ENCODE data around the gene ARL14EP. TPM values are rescaled to one million over a fixed set of nuclear protein-coding genes. Genes with fewer than 3 reads are reported as not detected.

The ARL14EP gene
- polyA plus RNA-seq, 4 donors, result 52.5 to 66.2 (median 58.4) TPM

DNA sequence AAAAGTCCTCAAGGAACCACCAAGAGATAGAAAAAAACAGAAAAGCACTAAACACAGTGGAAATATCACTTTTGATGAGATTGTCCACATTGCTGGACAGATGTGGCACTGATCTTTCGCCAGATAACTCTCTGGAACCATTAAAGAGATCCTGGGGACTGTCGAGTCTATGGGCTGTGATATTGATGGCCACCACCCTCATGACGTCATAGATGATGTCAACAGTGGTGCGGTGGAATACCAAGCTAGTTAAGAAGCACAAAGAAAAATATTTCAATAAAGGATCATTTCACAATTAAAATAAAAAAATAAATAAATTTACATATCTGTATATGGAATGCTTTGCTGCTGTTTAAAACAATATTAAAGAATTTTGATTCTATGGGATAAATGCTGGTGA, 45.5 kb downstream of the ARL14EP start:
- DNase-seq (ENCODE audit: low read depth in 4 of 4, low spot score in 3 of 4), result no peak

DNA sequence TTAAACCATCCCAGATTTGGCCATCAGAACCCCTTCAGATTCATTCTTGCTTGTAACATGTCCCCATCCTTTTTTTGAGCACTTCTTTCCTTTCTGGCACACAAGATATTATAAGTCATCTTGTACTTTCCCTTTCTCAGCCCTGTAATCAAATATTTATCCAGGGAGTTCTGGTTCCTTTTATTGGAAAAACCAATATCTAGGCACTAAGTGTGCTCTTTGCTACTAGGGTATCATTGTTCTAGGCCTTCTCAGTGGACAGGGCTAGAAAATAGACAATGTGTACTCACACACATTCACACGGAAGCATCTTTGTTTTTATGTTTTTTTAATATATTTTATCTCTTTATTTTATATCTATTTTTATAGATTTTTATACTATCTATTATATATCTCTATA, 47.3 kb downstream of the ARL14EP start:
- no peak for DNase-seq (ENCODE audit: low read depth in 4 of 4, low spot score in 3 of 4)

DNA sequence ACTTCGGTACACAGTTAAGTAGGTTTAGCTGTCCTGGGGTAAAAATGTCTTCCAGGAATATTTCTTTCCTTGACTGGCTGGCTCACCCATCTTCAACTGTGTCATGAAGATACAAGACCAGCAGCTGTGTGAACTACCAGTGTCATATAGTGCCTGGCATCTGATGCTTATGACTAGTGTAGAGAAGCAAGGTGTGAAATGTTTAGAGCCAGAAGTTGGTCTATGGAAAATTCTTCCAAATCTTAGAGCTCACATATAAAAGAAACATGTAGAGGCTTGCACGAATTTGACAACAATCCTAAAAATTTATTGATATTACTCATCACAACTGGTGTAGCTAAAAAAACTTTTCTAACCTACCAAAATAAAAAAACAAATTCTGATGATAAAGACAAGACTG, 54.4 kb downstream of the ARL14EP start:
- DNase-seq (ENCODE audit: low read depth in 4 of 4, low spot score in 3 of 4), result no peak

DNA sequence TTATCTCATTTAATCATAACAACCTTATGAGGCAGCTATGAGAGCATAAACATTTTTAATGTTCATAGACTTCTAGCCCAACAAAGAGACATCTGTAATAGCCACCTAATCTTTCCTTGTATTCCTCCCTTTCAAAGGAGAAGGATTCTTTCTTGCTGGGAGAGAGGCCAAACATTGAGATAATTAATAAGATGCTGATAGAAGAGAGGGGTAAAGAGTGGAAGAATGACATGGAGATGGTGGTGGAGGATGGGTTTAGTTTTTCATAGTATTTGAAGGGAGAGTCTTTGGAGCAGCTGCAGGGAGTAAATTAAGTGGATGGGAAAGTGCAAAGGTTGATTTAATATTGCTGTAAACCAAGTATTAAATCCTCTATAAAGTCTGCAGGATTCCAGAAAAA, 57.9 kb downstream of the ARL14EP start:
- no peak for DNase-seq (ENCODE audit: low read depth in 4 of 4, low spot score in 3 of 4)

DNA sequence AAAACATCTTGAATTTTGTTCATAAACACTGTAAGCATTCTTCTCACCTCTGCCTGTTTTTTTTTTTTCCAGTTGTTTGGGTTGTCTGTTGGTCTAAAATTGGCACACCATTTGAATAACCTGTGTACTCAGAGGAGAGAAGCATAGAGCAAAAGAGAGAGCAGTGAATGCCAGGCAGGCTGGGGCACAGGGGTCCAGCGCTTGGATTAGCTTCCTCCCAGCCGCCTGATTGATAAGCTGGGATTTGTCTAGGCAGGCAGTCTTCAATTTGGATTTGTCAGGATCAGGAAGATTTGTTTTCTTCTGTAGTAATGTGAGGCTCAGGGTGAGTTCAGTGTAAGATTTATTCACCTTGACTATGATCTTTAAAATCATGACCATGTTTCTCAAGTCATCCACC, 59.0 kb downstream of the ARL14EP start:
- DNase-seq (ENCODE audit: low read depth in 4 of 4, low spot score in 3 of 4), result no peak

Other genes starting within 250 kb of the ARL14EP start
- gene FSHB, start 92.1 kb upstream of the ARL14EP start, polyA plus RNA-seq (ENCODE audit: insufficient read length in 4 of 4), result not detected

All from left renal pelvis (tissue), 4 donors.